ENCODE data around the gene CREB3. TPM values are rescaled to one million over a fixed set of nuclear protein-coding genes. Genes with fewer than 3 reads are reported as not detected.
A peak's percentile ranks its signal among the peaks of the same experiment; 100 is the strongest.

CREB3 gene
- total RNA-seq, 1 experiment from 2014 or later = 58.7 TPM

GRCh38 chr9:35717132-35717870 is 15.2 kb upstream of the CREB3 start:
- Mint-ChIP-seq H3K36me3 (ENCODE audit: insufficient read depth, unreplicated experiment) (peaks cover 91% of the 10 kb centered on the region), H3K27ac (ENCODE audit: low read depth, unreplicated experiment) (no peak overlapping the region), H3K4me1 (ENCODE audit: insufficient read depth, unreplicated experiment) (peaks cover 6% of the 10 kb centered on the region), H3K27me3 (ENCODE audit: insufficient read depth, unreplicated experiment) (no peaks in the 10 kb centered on the region), H3K4me3 (ENCODE audit: unreplicated experiment) (no peak overlapping the region), H3K9me3 (ENCODE audit: unreplicated experiment) (no peaks in the 10 kb centered on the region)
- BruUV-seq (replicated peaks) = no TSS peak
- no peak for DNase-seq (ENCODE audit: unreplicated experiment)
- CTCF ChIA-PET = interaction anchor here (0.6 to 1.9 kb wide), 7 partner anchors 9 to 186 kb away, joined by 3 to 12 read pairs (median 4); no protein-coding TSS in a partner anchor
- TF ChIP-seq CTCF (IDR thresholded peaks at IDR 0.05; ENCODE audit: unreplicated experiment) = no peak
- POLR2A ChIA-PET = interaction anchor here (0.8 to 1.2 kb wide), 3 partner anchors 9 to 13 kb away, joined by 3 read pairs; no protein-coding TSS in a partner anchor
- intact Hi-C loops (cut with micrococcal nuclease) = no loop called here

GRCh38 chr9:35718721-35719511 is 13.6 kb upstream of the CREB3 start:
- Mint-ChIP-seq H3K36me3 (ENCODE audit: insufficient read depth, unreplicated experiment) (peaks cover 93% of the 10 kb centered on the region), H3K9me3 (ENCODE audit: unreplicated experiment) (no peaks in the 10 kb centered on the region), H3K27me3 (ENCODE audit: insufficient read depth, unreplicated experiment) (no peaks in the 10 kb centered on the region), H3K4me1 (ENCODE audit: insufficient read depth, unreplicated experiment) (peaks cover 6% of the 10 kb centered on the region), H3K27ac (ENCODE audit: low read depth, unreplicated experiment) (peak overlapping the region; percentile 59), H3K4me3 (ENCODE audit: unreplicated experiment) (no peak overlapping the region)
- ChIA-PET POLR2A (interaction anchor here (0.9 to 2.0 kb wide), 2 partner anchors 10 to 13 kb away, joined by 3 to 5 read pairs; partner anchors contain the start of genes CREB3 and TLN1), CTCF (interaction anchor here (1.6 to 1.9 kb wide), 2 partner anchors 9 to 22 kb away, joined by 7 to 12 read pairs; no protein-coding TSS in a partner anchor)
- no TSS peak for BruUV-seq (replicated peaks)
- intact Hi-C loops (cut with micrococcal nuclease) = no loop called here
- DNase-seq (ENCODE audit: unreplicated experiment) = no peak
- no peak for TF ChIP-seq CTCF (IDR thresholded peaks at IDR 0.05; ENCODE audit: unreplicated experiment)

- no peak for DNase-seq (ENCODE audit: unreplicated experiment)
- Mint-ChIP-seq H3K9me3 (ENCODE audit: unreplicated experiment) (no peaks in the 10 kb centered on the region), H3K27ac (ENCODE audit: low read depth, unreplicated experiment) (peak overlapping the region; percentile 4), H3K4me3 (ENCODE audit: unreplicated experiment) (no peak overlapping the region), H3K27me3 (ENCODE audit: insufficient read depth, unreplicated experiment) (no peaks in the 10 kb centered on the region), H3K36me3 (ENCODE audit: insufficient read depth, unreplicated experiment) (peaks cover 92% of the 10 kb centered on the region), H3K4me1 (ENCODE audit: insufficient read depth, unreplicated experiment) (no peaks in the 10 kb centered on the region)
- TSS peak; percentile 47 for BruUV-seq (replicated peaks)
- no peak for TF ChIP-seq CTCF (IDR thresholded peaks at IDR 0.05; ENCODE audit: unreplicated experiment)
- ChIA-PET POLR2A (interaction anchor here (2.0 kb wide), 1 partner anchor 12 kb away, joined by 5 read pairs; the partner anchor contains the start of genes CREB3 and TLN1), CTCF (interaction anchor here (1.9 to 3.5 kb wide), 2 partner anchors 23 kb away, joined by 12 to 24 read pairs; no protein-coding TSS in a partner anchor)
- intact Hi-C loops (cut with micrococcal nuclease) = no loop called here
These were observed 12.9 kb upstream of the CREB3 start for GRCh38 chr9:35719546-35719945.

GRCh38 chr9:35723426-35723825 is 9.0 kb upstream of the CREB3 start:
- intact Hi-C loops (cut with micrococcal nuclease) = no loop called here
- H3K9me3 Mint-ChIP-seq (ENCODE audit: unreplicated experiment) = no peaks in the 10 kb centered on the region
- ChIA-PET POLR2A (interaction anchor here (1.7 to 4.1 kb wide), 2 partner anchors 8 to 12 kb away, joined by 4 to 15 read pairs; partner anchors contain the start of genes CREB3 and TLN1), CTCF (interaction anchor here (0.6 to 10.3 kb wide), 4 partner anchors 9 to 216 kb away, joined by 3 to 136 read pairs (median 4); partner anchors contain the start of gene CREB3)
- no peak for DNase-seq (ENCODE audit: unreplicated experiment)
- H3K27me3 Mint-ChIP-seq (ENCODE audit: insufficient read depth, unreplicated experiment) = no peaks in the 10 kb centered on the region
- H3K4me3 Mint-ChIP-seq (ENCODE audit: unreplicated experiment) = no peak overlapping the region
- H3K36me3 Mint-ChIP-seq (ENCODE audit: insufficient read depth, unreplicated experiment) = peaks cover 78% of the 10 kb centered on the region
- no TSS peak for BruUV-seq (replicated peaks)
- peaks cover 14% of the 10 kb centered on the region for H3K4me1 Mint-ChIP-seq (ENCODE audit: insufficient read depth, unreplicated experiment)
- TF ChIP-seq CTCF (IDR thresholded peaks at IDR 0.05; ENCODE audit: unreplicated experiment) = no peak
- H3K27ac Mint-ChIP-seq (ENCODE audit: low read depth, unreplicated experiment) = no peak overlapping the region

All from MCF 10A (cell line).